ENCODE data around the gene CLDN11.

Gene CLDN11

GRCh38 chr3:170473358-170473757 is 54.7 kb downstream of the CLDN11 start:
- DNase-seq = no peak

- DNase-seq = no peak
Measured at GRCh38 chr3:170475092-170475685, 56.5 kb downstream of the CLDN11 start.

DNA sequence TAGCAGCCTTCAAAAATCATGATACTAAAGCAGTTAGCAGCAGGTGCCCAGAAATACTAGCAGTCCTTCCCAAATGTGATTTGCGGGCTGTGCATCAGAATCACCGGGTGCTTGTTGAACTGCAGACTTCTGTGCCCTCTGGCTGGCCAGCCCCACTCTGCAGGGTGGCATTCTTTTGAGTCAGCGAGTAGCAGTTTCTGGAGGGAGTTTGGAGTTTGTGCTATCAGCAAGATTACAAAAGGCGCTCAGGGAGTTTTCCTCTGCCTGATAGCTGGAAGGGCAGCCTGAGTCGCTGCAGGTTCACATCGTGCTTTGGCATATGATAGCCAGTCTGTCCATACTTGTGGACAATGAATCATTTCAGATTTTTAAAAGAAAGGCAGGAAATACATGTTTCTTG is 57.6 kb downstream of the CLDN11 start:
- DNase-seq = no peak

GRCh38 chr3:170477395-170477794 is 58.7 kb downstream of the CLDN11 start:
- DNase-seq = no peak

DNA sequence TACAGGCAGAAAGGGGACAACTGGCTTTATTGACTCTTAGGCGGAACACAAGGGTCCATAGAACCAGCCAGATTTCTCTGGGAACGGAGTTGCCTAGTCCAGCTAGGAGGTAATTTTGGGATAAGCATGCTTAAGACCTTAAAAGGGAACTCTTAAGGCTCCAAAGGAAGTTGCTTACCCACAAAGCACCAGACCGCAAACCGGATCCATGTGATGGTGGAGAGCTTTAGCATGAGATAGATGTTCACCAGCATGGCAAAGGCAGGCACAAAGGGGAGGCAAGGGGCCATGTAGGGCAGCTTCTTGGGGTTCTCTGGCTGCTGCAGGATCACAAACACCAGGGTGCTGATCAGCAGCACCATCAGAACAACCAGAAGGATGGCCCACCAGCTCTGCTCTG is 61.4 kb downstream of the CLDN11 start:
- no peak for DNase-seq

DNA sequence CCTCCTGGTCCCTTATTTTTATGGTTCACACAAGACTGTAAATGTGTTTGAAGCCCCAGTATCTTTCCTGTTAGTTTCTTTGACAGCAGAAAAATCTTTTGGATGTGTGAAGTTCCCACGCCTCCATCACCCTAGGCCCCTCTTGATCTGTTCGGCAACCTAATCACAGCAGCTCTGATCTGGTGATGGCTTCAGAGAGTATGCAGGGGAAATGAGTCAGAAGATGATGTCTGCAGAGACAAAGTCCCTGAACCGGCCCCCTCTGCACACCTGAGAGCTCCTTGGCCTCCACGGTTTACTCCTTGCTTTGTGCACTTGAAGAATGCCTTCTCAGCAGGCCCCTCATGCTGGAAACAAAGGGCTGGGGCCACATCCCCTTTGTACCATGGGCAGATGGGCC is 63.5 kb downstream of the CLDN11 start:
- no peak for DNase-seq

DNA sequence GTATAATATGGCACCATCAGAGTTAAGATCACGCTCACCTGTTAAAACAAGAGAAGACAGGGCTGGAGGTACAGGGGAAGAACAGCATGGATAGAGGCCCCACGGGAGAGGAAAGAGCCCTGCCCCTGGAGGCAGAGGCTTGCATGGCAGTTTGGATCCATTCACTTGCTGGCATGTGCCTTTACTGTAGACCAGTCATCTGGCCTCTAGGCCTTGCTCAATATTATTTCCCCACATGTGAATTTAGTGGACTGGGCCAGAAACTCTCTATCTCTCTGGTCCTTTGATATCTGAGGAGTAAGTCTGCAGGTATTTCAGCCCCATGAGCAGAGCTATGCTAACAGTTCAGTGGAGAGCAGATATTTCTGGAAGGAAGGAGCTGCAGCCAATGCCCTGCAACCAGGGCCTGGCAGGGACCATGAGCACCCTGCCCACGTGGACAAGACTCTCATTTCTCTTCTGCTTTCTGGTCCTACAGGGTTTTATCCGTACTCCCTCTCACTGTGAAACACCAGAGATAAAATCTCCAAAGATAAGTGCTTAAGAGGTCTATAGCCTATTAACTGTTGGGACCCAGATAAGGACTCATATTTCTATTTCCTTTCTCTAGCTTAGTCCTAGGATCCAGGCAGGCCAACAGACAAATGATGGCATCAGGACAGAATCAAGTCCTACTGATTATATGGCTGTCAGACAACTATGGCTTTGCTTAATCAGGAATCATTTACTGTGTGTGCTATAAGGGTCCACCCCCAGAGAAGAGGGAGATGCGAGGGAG is 65.0 kb downstream of the CLDN11 start:
- DNase-seq = no peak
